ENCODE measurements around the gene CLBA1.

- TF ChIP-seq CTCF (IDR thresholded peaks at IDR 0.05) (no peak), ZFX (IDR thresholded peaks at IDR 0.05; ENCODE audit: borderline replicate concordance) (no peak)
These were observed 10.4 kb downstream of the CLBA1 start for GRCh38 chr14:104996032-104996431.

All from 22Rv1 (cell line).